ENCODE measurements around the gene PCDHGA11. TPM values are rescaled to one million over a fixed set of nuclear protein-coding genes. Genes with fewer than 3 reads are reported as not detected.

PCDHGA11 gene
- total RNA-seq: 4.0 and 14.5 TPM in 2 replicates

GRCh38 chr5:141420855-141421488 is at the start of gene PCDHGA11:
Gene PCDHGA11, plus strand, starts transcription at chr5:141421051. Its CDS starts 177 bp downstream, at chr5:141421228.

GRCh38 chr5:141373673-141374317 is 47.1 kb upstream of the PCDHGA11 start, which contains the start of gene PCDHGA6:
Gene PCDHGA6, plus strand, starts transcription at chr5:141373891. Its CDS starts 193 bp downstream, at chr5:141374084.

GRCh38 chr5:141382469-141383294 is 38.2 kb upstream of the PCDHGA11 start, which contains the start of gene PCDHGA7:
Gene PCDHGA7, plus strand, starts transcription at chr5:141382742. Its CDS starts 158 bp downstream, at chr5:141382900.

GRCh38 chr5:141387557-141388311 is 33.1 kb upstream of the PCDHGA11 start, which contains the start of gene PCDHGB4:
Gene PCDHGB4, plus strand, starts transcription at chr5:141387698. Its CDS starts 187 bp downstream, at chr5:141387885.

GRCh38 chr5:141392429-141393198 is 28.2 kb upstream of the PCDHGA11 start, which contains the start of gene PCDHGA8:
Gene PCDHGA8, plus strand, starts transcription at chr5:141392633. Its CDS starts 181 bp downstream, at chr5:141392814.

GRCh38 chr5:141397756-141398551 is 22.9 kb upstream of the PCDHGA11 start, which contains the start of gene PCDHGB5:
Gene PCDHGB5, plus strand, starts transcription at chr5:141397947. Its CDS starts 181 bp downstream, at chr5:141398128.

GRCh38 chr5:141402553-141403243 is 18.2 kb upstream of the PCDHGA11 start, which contains the start of gene PCDHGA9:
Gene PCDHGA9, plus strand, starts transcription at chr5:141402778. Its CDS starts 175 bp downstream, at chr5:141402953.

GRCh38 chr5:141407790-141408505 is 12.9 kb upstream of the PCDHGA11 start, which contains the start of gene PCDHGB6:
Gene PCDHGB6, plus strand, starts transcription at chr5:141408021. Its CDS starts 182 bp downstream, at chr5:141408203.

GRCh38 chr5:141412854-141413539 is 7.9 kb upstream of the PCDHGA11 start, which contains the start of gene PCDHGA10:
Gene PCDHGA10, plus strand, starts transcription at chr5:141412987. Its CDS starts 189 bp downstream, at chr5:141413176.

GRCh38 chr5:141417494-141418172 is 3.2 kb upstream of the PCDHGA11 start, which contains the start of gene PCDHGB7:
Gene PCDHGB7, plus strand, starts transcription at chr5:141417677. Its CDS starts 183 bp downstream, at chr5:141417860.

GRCh38 chr5:141430332-141431113 is 9.7 kb downstream of the PCDHGA11 start, which contains the start of gene PCDHGA12:
Gene PCDHGA12, plus strand, starts transcription at chr5:141430507. Its CDS starts 253 bp downstream, at chr5:141430760.

Other genes with a start within 250 kb of the PCDHGA11 start
- gene PCDHB7, start 248.4 kb upstream of the PCDHGA11 start, total RNA-seq: 0.16 and 1.5 TPM in 2 replicates
- 0.16 and 1.3 TPM in 2 replicates for gene PCDHB8, start 243.3 kb upstream of the PCDHGA11 start, total RNA-seq
- under 0.01 and 0.63 TPM in 2 replicates for gene PCDHB16, start 238.7 kb upstream of the PCDHGA11 start, total RNA-seq
- gene PCDHB9, start 233.9 kb upstream of the PCDHGA11 start, total RNA-seq: 0.16 and 0.31 TPM in 2 replicates
- 0.49 and 1.6 TPM in 2 replicates for gene PCDHB10, start 228.7 kb upstream of the PCDHGA11 start, total RNA-seq
- gene PCDHB11, start 221.4 kb upstream of the PCDHGA11 start, total RNA-seq: 0.16 and 0.69 TPM in 2 replicates
- 0.16 and 1.3 TPM in 2 replicates for gene PCDHB12, start 212.3 kb upstream of the PCDHGA11 start, total RNA-seq
- 0.32 and 3.3 TPM in 2 replicates for gene PCDHB13, start 207.1 kb upstream of the PCDHGA11 start, total RNA-seq
- 0.49 and 1.8 TPM in 2 replicates for gene PCDHB14, start 197.7 kb upstream of the PCDHGA11 start, total RNA-seq
- 0.32 and 1.2 TPM in 2 replicates for gene PCDHB15, start 175.7 kb upstream of the PCDHGA11 start, total RNA-seq
- 0.16 and 0.44 TPM in 2 replicates for gene SLC25A2, start 117.0 kb upstream of the PCDHGA11 start, total RNA-seq
- gene TAF7, start 100.3 kb upstream of the PCDHGA11 start, total RNA-seq: 53.3 and 79.0 TPM in 2 replicates
- 0.32 and 1.1 TPM in 2 replicates for gene PCDHGA1, start 90.5 kb upstream of the PCDHGA11 start, total RNA-seq
- gene PCDHGA2, start 82.3 kb upstream of the PCDHGA11 start, total RNA-seq: 0.81 and 1.9 TPM in 2 replicates
- 0.32 and 0.82 TPM in 2 replicates for gene PCDHGA3, start 77.2 kb upstream of the PCDHGA11 start, total RNA-seq
- 0.65 and 2.8 TPM in 2 replicates for gene PCDHGB1, start 71.0 kb upstream of the PCDHGA11 start, total RNA-seq
- gene PCDHGA4, start 66.0 kb upstream of the PCDHGA11 start, total RNA-seq: 1.3 and 6.1 TPM in 2 replicates
- 1.1 and 5.1 TPM in 2 replicates for gene PCDHGB2, start 61.1 kb upstream of the PCDHGA11 start, total RNA-seq
- gene PCDHGA5, start 56.9 kb upstream of the PCDHGA11 start, total RNA-seq: 0.49 and 2.0 TPM in 2 replicates
- gene PCDHGB3, start 50.8 kb upstream of the PCDHGA11 start, total RNA-seq: 1.5 and 8.4 TPM in 2 replicates
- gene PCDHGA6, start 47.2 kb upstream of the PCDHGA11 start, total RNA-seq: 1.5 and 4.1 TPM in 2 replicates
- 0.65 and 3.3 TPM in 2 replicates for gene PCDHGA7, start 38.3 kb upstream of the PCDHGA11 start, total RNA-seq
- gene PCDHGB4, start 33.4 kb upstream of the PCDHGA11 start, total RNA-seq: 8.3 and 20.1 TPM in 2 replicates
- gene PCDHGA8, start 28.4 kb upstream of the PCDHGA11 start, total RNA-seq: 0.65 and 3.0 TPM in 2 replicates
- 8.1 and 23.0 TPM in 2 replicates for gene PCDHGB5, start 23.1 kb upstream of the PCDHGA11 start, total RNA-seq
- gene PCDHGA9, start 18.3 kb upstream of the PCDHGA11 start, total RNA-seq: 0.97 and 4.5 TPM in 2 replicates
- gene PCDHGB6, start 13.0 kb upstream of the PCDHGA11 start, total RNA-seq: 1.6 and 3.9 TPM in 2 replicates
- gene PCDHGA10, start 8.1 kb upstream of the PCDHGA11 start, total RNA-seq: 2.1 and 5.2 TPM in 2 replicates
- 3.2 and 12.3 TPM in 2 replicates for gene PCDHGB7, start 3.4 kb upstream of the PCDHGA11 start, total RNA-seq
- gene PCDHGA12, start 9.5 kb downstream of the PCDHGA11 start, total RNA-seq: 1.8 and 6.2 TPM in 2 replicates
- 6.5 and 22.3 TPM in 2 replicates for gene PCDHGC3, start 54.9 kb downstream of the PCDHGA11 start, total RNA-seq
- 0.49 and 2.8 TPM in 2 replicates for gene PCDHGC4, start 64.0 kb downstream of the PCDHGA11 start, total RNA-seq
- 0.32 and 1.4 TPM in 2 replicates for gene PCDHGC5, start 68.0 kb downstream of the PCDHGA11 start, total RNA-seq
- gene DIAPH1, start 197.9 kb downstream of the PCDHGA11 start, total RNA-seq: 43.5 and 77.2 TPM in 2 replicates
- 35.5 and 49.5 TPM in 2 replicates for gene HDAC3, start 215.8 kb downstream of the PCDHGA11 start, total RNA-seq
- 3.1 and 5.6 TPM in 2 replicates for gene RELL2, start 215.9 kb downstream of the PCDHGA11 start, total RNA-seq
- 14.2 and 24.1 TPM in 2 replicates for gene FCHSD1, start 230.4 kb downstream of the PCDHGA11 start, total RNA-seq